ENCODE data around the gene FGF10.

The FGF10 gene

GRCh38 chr5:44265713-44266112 lies 123.5 kb downstream of the FGF10 start:
- no peak overlapping the region for H3K27ac ChIP-seq
- H3K4me3 ChIP-seq (ENCODE audit: low read depth in 1 of 2, low read length in 1 of 2): no peak overlapping the region
- H3K27me3 ChIP-seq: no peaks in the 10 kb centered on the region
- H3K4me1 ChIP-seq (ENCODE audit: control insufficient read depth in 1 of 2, insufficient read depth in 1 of 2, low read depth in 1 of 2, low read length in 1 of 2): no peaks in the 10 kb centered on the region
- no peaks in the 10 kb centered on the region for H3K9me3 ChIP-seq
- TF ChIP-seq CTCF (IDR thresholded peaks at IDR 0.05): no peak
- H3K36me3 ChIP-seq: no peaks in the 10 kb centered on the region

DNA sequence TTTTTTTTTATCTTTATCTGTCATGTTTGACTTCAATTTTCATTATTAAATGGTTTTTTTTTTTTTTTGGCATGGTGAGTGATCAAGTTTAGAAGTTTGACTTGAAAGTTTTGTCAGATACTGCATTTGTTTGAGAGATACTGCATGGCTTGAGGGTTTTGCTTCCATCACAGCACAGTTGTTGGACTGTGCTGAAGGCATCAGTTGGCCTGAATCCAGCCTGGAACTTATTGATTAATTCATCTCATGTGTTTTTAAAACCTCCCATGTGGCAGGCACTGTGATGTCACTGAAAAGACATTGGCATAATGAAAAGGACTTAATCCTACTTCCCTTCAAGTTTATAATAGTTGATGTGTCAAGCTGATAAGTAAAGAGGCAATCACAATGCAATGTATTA lies 128.4 kb downstream of the FGF10 start:
- H3K4me1 ChIP-seq (ENCODE audit: control insufficient read depth in 1 of 2, insufficient read depth in 1 of 2, low read depth in 1 of 2, low read length in 1 of 2): no peaks in the 10 kb centered on the region
- H3K27ac ChIP-seq: no peak overlapping the region
- H3K4me3 ChIP-seq (ENCODE audit: low read depth in 1 of 2, low read length in 1 of 2): no peak overlapping the region
- H3K36me3 ChIP-seq: no peaks in the 10 kb centered on the region
- H3K27me3 ChIP-seq: no peaks in the 10 kb centered on the region
- no peak for TF ChIP-seq CTCF (IDR thresholded peaks at IDR 0.05)
- no peaks in the 10 kb centered on the region for H3K9me3 ChIP-seq

DNA sequence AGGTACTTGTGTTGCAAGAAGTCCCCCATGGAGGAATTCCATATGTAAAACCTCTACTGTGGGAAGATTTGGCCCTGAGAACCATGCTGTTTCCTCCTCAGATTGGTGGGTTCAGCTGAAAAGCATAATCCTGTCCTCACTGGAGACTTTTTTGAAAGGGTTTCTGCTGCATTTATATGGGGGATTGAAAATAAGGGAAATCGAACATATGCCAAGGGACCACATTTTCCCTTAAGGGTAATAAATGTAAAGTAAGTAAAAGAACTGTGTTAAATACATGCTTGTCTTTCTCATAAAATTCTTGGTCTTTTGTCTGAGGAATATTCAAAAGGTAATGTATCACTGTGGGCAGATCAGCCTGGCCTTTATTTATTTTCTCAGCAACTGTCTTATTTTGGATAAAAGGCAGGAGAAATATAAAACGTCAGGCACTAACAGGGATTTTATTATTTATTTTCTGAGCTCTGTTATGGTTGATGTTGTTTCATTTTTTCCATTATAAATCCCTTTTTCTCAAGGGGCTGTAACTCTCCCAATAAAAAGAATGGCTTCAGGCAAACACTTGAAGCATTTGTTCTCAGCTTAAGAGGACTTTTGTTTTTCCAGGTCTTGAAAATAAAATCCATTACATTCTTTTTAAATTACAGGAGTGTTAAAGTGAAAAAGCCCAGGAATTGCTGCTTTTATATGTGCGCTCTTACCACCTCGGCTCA lies 131.4 kb downstream of the FGF10 start:
- Histone ChIP-seq H3K9me3 (no peaks in the 10 kb centered on the region), H3K4me1 (ENCODE audit: control insufficient read depth in 1 of 2, insufficient read depth in 1 of 2, low read depth in 1 of 2, low read length in 1 of 2) (no peaks in the 10 kb centered on the region), H3K36me3 (no peaks in the 10 kb centered on the region), H3K4me3 (ENCODE audit: low read depth in 1 of 2, low read length in 1 of 2) (no peak overlapping the region), H3K27me3 (no peaks in the 10 kb centered on the region), H3K27ac (no peak overlapping the region)
- no peak for TF ChIP-seq CTCF (IDR thresholded peaks at IDR 0.05)

DNA sequence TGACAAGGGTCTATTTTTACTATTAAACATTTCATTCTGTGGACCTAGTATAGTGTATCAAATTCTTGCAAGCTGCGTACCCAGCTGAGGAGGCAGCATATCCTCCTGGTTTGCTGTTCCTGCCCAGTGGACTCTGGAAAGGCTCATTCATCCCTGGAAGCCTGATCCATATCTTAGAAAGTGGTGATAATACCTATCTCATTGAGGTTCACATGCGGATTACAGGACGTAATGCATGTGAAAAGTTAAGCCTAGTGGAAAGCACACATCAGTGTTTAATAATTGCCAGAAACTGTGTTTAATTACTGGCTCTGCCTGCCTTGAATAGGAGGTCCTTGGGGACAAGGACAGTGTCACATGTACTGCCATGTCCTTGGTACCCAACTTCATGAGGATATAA lies 132.0 kb downstream of the FGF10 start:
- TF ChIP-seq CTCF (IDR thresholded peaks at IDR 0.05): no peak
- Histone ChIP-seq H3K27me3 (no peaks in the 10 kb centered on the region), H3K36me3 (no peaks in the 10 kb centered on the region), H3K4me1 (ENCODE audit: control insufficient read depth in 1 of 2, insufficient read depth in 1 of 2, low read depth in 1 of 2, low read length in 1 of 2) (no peaks in the 10 kb centered on the region), H3K9me3 (no peaks in the 10 kb centered on the region), H3K4me3 (ENCODE audit: low read depth in 1 of 2, low read length in 1 of 2) (no peak overlapping the region), H3K27ac (no peak overlapping the region)
